ENCODE results near the gene AKR1C2.

DNA sequence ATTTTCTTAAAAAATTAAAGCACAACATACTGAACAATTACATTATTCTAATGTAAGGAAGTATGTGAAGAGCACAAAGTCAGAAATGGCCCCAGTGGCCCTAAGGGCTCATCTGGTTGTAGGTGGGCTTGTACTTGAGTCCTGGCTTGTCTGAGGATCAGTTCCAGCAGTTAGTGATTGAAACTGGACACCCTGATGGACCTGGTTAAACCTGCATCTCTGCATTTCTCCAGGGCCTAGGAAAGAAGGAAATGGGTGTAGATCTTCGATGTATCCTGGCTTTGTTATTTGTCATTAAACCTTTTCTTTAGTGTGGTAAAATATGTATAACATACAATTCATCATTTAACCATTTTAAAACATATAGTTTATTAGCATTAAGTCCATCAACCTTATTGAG is 9.7 kb upstream of the AKR1C2 start:
- TF ChIP-seq, protein P1, sequence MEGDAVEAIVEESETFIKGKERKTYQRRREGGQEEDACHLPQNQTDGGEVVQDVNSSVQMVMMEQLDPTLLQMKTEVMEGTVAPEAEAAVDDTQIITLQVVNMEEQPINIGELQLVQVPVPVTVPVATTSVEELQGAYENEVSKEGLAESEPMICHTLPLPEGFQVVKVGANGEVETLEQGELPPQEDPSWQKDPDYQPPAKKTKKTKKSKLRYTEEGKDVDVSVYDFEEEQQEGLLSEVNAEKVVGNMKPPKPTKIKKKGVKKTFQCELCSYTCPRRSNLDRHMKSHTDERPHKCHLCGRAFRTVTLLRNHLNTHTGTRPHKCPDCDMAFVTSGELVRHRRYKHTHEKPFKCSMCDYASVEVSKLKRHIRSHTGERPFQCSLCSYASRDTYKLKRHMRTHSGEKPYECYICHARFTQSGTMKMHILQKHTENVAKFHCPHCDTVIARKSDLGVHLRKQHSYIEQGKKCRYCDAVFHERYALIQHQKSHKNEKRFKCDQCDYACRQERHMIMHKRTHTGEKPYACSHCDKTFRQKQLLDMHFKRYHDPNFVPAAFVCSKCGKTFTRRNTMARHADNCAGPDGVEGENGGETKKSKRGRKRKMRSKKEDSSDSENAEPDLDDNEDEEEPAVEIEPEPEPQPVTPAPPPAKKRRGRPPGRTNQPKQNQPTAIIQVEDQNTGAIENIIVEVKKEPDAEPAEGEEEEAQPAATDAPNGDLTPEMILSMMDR (conservative IDR thresholded peaks at IDR 0.05): no peak
- no peak for TF ChIP-seq EZH2 (IDR thresholded peaks at IDR 0.05; ENCODE audit: low read depth)
